HEK293 (cell line): ENCODE results near the gene EEF1AKMT3.

ENCODE experiments used
- AEBP2 ChIP-seq: fragments of 450-650 bp; formaldehyde crosslinking; IDR thresholded peaks from 2 replicates; pipeline ENCODE4 v1.5.1; 2016; ENCODE audit warnings: missing biosample characterization, missing genetic modification characterization, borderline replicate concordance
- HOXC10 ChIP-seq: sonication (generic); formaldehyde crosslinking; IDR thresholded peaks from 2 replicates; pipeline ENCODE4 v1.8.1; 2023; ENCODE audit warnings: mild to moderate bottlenecking, missing genetic modification reagents
- KLF10 ChIP-seq: fragments of 450-650 bp; IDR thresholded peaks from 2 replicates; pipeline ENCODE4 v1.5.1; 2018; ENCODE audit warnings: missing biosample characterization, mild to moderate bottlenecking, missing genetic modification characterization
- OVOL3 ChIP-seq: fragments of 450-650 bp; formaldehyde crosslinking; IDR thresholded peaks from 2 replicates; pipeline ENCODE4 v1.5.1; 2016; ENCODE audit warnings: missing biosample characterization, missing genetic modification characterization
- PRDM10 ChIP-seq: fragments of 450-650 bp; formaldehyde crosslinking; IDR thresholded peaks from 2 replicates; pipeline ENCODE4 v1.5.1; 2016; ENCODE audit warnings: missing biosample characterization, missing genetic modification characterization
- RBAK ChIP-seq: fragments of 450-650 bp; formaldehyde crosslinking; IDR thresholded peaks from 2 replicates; pipeline ENCODE4 v1.5.1; 2016; ENCODE audit warnings: missing biosample characterization, missing genetic modification characterization
- SP2 ChIP-seq: fragments of 450-650 bp; formaldehyde crosslinking; IDR thresholded peaks from 2 replicates; pipeline ENCODE4 v1.5.1; 2016; ENCODE audit warnings: missing biosample characterization, missing genetic modification characterization
- TRIM28 ChIP-seq: IDR thresholded peaks from 2 replicates; pipeline ENCODE4 v1.6.1; 2011; ENCODE audit warnings: low read length, control low read depth, borderline replicate concordance
- WT1 ChIP-seq: fragments of 450-650 bp; formaldehyde crosslinking; IDR thresholded peaks from 2 replicates; pipeline ENCODE4 v1.5.1; 2016; ENCODE audit warnings: missing biosample characterization, missing genetic modification characterization
- ZBTB48 ChIP-seq: fragments of 450-650 bp; formaldehyde crosslinking; IDR thresholded peaks from 2 replicates; pipeline ENCODE4 v1.5.1; 2016; ENCODE audit warnings: missing biosample characterization, missing genetic modification characterization
- ZNF138 ChIP-seq: fragments of 450-650 bp; formaldehyde crosslinking; IDR thresholded peaks from 2 replicates; pipeline ENCODE4 v1.5.1; 2016; ENCODE audit warnings: missing biosample characterization, missing genetic modification characterization, borderline replicate concordance
- ZNF157 ChIP-seq: fragments of 450-650 bp; formaldehyde crosslinking; IDR thresholded peaks from 2 replicates; pipeline ENCODE4 v1.5.1; 2016; ENCODE audit warnings: missing biosample characterization, missing genetic modification characterization
- ZNF24 ChIP-seq: fragments of 450-650 bp; formaldehyde crosslinking; IDR thresholded peaks from 2 replicates; pipeline ENCODE4 v1.5.1; 2016; ENCODE audit warnings: missing biosample characterization, missing genetic modification characterization
- ZNF266 ChIP-seq: fragments of 450-650 bp; formaldehyde crosslinking; IDR thresholded peaks from 2 replicates; pipeline ENCODE4 v1.5.1; 2016; ENCODE audit warnings: missing biosample characterization, missing genetic modification characterization, low read depth
- ZNF335 ChIP-seq: fragments of 450-650 bp; formaldehyde crosslinking; conservative IDR thresholded peaks from 2 replicates; pipeline ENCODE4 v1.5.1; 2016; ENCODE audit warnings: missing biosample characterization, missing genetic modification characterization
- ZNF341 ChIP-seq: fragments of 450-650 bp; formaldehyde crosslinking; IDR thresholded peaks from 2 replicates; pipeline ENCODE4; 2016; ENCODE audit warnings: low read depth, missing biosample characterization, missing genetic modification characterization
- ZNF449 ChIP-seq: fragments of 450-650 bp; formaldehyde crosslinking; IDR thresholded peaks from 2 replicates; pipeline ENCODE4 v1.5.1; 2017; ENCODE audit warnings: missing biosample characterization, mild to moderate bottlenecking, missing genetic modification characterization, moderate library complexity
- ZNF473 ChIP-seq: fragments of 450-650 bp; formaldehyde crosslinking; IDR thresholded peaks from 2 replicates; pipeline ENCODE4 v1.5.1; 2017; ENCODE audit warnings: missing biosample characterization, missing genetic modification characterization
- ZNF513 ChIP-seq: fragments of 450-650 bp; IDR thresholded peaks from 2 replicates; pipeline ENCODE4 v1.5.1; 2018; ENCODE audit warnings: missing biosample characterization, missing genetic modification characterization
- ZNF530 ChIP-seq: fragments of 450-650 bp; formaldehyde crosslinking; IDR thresholded peaks from 2 replicates; pipeline ENCODE4 v1.5.1; 2016; ENCODE audit warnings: low read depth, missing biosample characterization, missing genetic modification characterization
- ZNF544 ChIP-seq: fragments of 450-650 bp; formaldehyde crosslinking; IDR thresholded peaks from 2 replicates; pipeline ENCODE4 v1.5.0; 2017; ENCODE audit warnings: missing biosample characterization, missing genetic modification characterization
- ZNF548 ChIP-seq: fragments of 450-650 bp; formaldehyde crosslinking; IDR thresholded peaks from 2 replicates; pipeline ENCODE4 v1.5.1; 2016; ENCODE audit warnings: missing biosample characterization, missing genetic modification characterization
- ZNF549 ChIP-seq: fragments of 450-650 bp; IDR thresholded peaks from 2 replicates; pipeline ENCODE4 v1.5.1; 2018; ENCODE audit warnings: missing biosample characterization, missing genetic modification characterization, mild to moderate bottlenecking, inconsistent platforms, moderate library complexity
- ZNF571 ChIP-seq: fragments of 450-650 bp; formaldehyde crosslinking; IDR thresholded peaks from 2 replicates; pipeline ENCODE4 v1.5.0; 2017; ENCODE audit warnings: missing biosample characterization, missing genetic modification characterization
- ZNF596 ChIP-seq: fragments of 450-650 bp; IDR thresholded peaks from 2 replicates; pipeline ENCODE4 v1.5.0; 2018; ENCODE audit warnings: missing biosample characterization, mild to moderate bottlenecking, missing genetic modification characterization, moderate library complexity
- ZNF629 ChIP-seq: fragments of 450-650 bp; formaldehyde crosslinking; IDR thresholded peaks from 2 replicates; pipeline ENCODE4 v1.5.1; 2017; ENCODE audit warnings: missing biosample characterization, missing genetic modification characterization
- ZNF670 ChIP-seq: fragments of 450-650 bp; formaldehyde crosslinking; IDR thresholded peaks from 2 replicates; pipeline ENCODE4 v1.5.1; 2016; ENCODE audit warnings: missing biosample characterization, missing genetic modification characterization, low read depth
- ZNF692 ChIP-seq: fragments of 450-650 bp; formaldehyde crosslinking; IDR thresholded peaks from 2 replicates; pipeline ENCODE4 v1.5.1; 2016; ENCODE audit warnings: missing biosample characterization, missing genetic modification characterization
- ZSCAN4 ChIP-seq: fragments of 450-650 bp; formaldehyde crosslinking; IDR thresholded peaks from 2 replicates; pipeline ENCODE4 v1.5.1; 2017; ENCODE audit warnings: missing biosample characterization, missing genetic modification characterization
- ZXDB ChIP-seq: fragments of 450-650 bp; formaldehyde crosslinking; IDR thresholded peaks from 2 replicates; pipeline ENCODE4 v1.5.1; 2016; ENCODE audit warnings: missing biosample characterization, missing genetic modification characterization

The EEF1AKMT3 gene

GRCh38 chr12:57751788-57752667 is 20.4 kb upstream of the EEF1AKMT3 start, which contains the start of gene CDK4 (continued):
- TF ChIP-seq ZNF335 (peak; percentile 70), PRDM10 (tag by site-specific recombination) (no peak; the same call in 1 of the 2 replicates), SP2 (tag by site-specific recombination) (peak; percentile 99), ZNF266 (tag by site-specific recombination) (no peak), ZNF138 (tag by site-specific recombination) (no peak), OVOL3 (tag by site-specific recombination) (no peak), HOXC10 (CRISPR knock-in tag) (no peak), ZNF629 (tag by site-specific recombination) (peak; percentile 84), ZNF157 (tag by site-specific recombination) (no peak), KLF10 (tag by site-specific recombination) (peak; percentile 99), ZNF513 (tag by site-specific recombination) (no peak), ZNF530 (tag by site-specific recombination) (no peak), ZNF544 (no peak), ZNF571 (tag by site-specific recombination) (no peak), ZNF596 (no peak), ZNF341 (tag by site-specific recombination) (peak; percentile 63; the same call in 1 of the 2 replicates), ZNF549 (no peak), ZNF670 (tag by site-specific recombination) (no peak), ZXDB (tag by site-specific recombination) (peak; percentile 92), ZNF449 (tag by site-specific recombination) (0 out of 2 replicates have a peak, but pooled peaks have one; percentile 23), ZNF473 (no peak), RBAK (tag by site-specific recombination) (no peak), WT1 (peak; percentile 74), ZNF692 (tag by site-specific recombination) (peak; percentile 86), TRIM28 (no peak), ZNF24 (tag by site-specific recombination) (peak; percentile 96), ZNF548 (tag by site-specific recombination) (no peak), ZSCAN4 (no peak), AEBP2 (no peak), ZBTB48 (tag by site-specific recombination) (0 out of 2 replicates have a peak, but pooled peaks have one; percentile 47)
